Liver (tissue), 9 donors: ENCODE measurements around the gene CA9. TPM values are rescaled to one million over a fixed set of nuclear protein-coding genes. Genes with fewer than 3 reads are reported as not detected.
A peak's percentile ranks its signal among the peaks of the same experiment; 100 is the strongest.

Experiments used
- DNase-seq: peaks from one replicate; pipeline ENCODE4 v3.0.0-alpha.2; 2017; ENCODE audit warnings: low spot score
- H3K27ac ChIP-seq, 2 donors: one replicate each; pipeline ENCODE4 v1.7.0; 2013; ENCODE audit warnings: inconsistent platforms in 2 of 2, low read length in 2 of 2, control low read depth in 1 of 2, low read depth in 1 of 2, mild to moderate bottlenecking in 1 of 2
- H3K27me3 ChIP-seq, 4 donors: one replicate each; pipeline versions ENCODE4 v1.6.1 to v1.7.0; 2013; ENCODE audit warnings: low read length in 3 of 4, inconsistent platforms in 1 of 4, mild to moderate bottlenecking in 1 of 4, moderate library complexity in 1 of 4; ENCODE audit not compliant: control insufficient read depth in 4 of 4, insufficient read depth in 4 of 4
- H3K36me3 ChIP-seq, 4 donors: one replicate each; pipeline versions ENCODE4 v1.6.1 to v1.7.0; 2013; ENCODE audit warnings: low read length in 3 of 4, mild to moderate bottlenecking in 3 of 4, low read depth in 1 of 4, moderate library complexity in 1 of 4; ENCODE audit not compliant: control insufficient read depth in 4 of 4, insufficient read depth in 3 of 4
- H3K4me1 ChIP-seq, 4 donors: one replicate each; pipeline versions ENCODE4 v1.6.1 to v1.7.0; 2013; ENCODE audit warnings: low read length in 3 of 4, mild to moderate bottlenecking in 3 of 4, moderate library complexity in 1 of 4; ENCODE audit not compliant: control insufficient read depth in 4 of 4, insufficient read depth in 4 of 4
- H3K4me3 ChIP-seq, 3 donors: one replicate each; pipeline versions ENCODE4 v1.6.1 to v1.7.0; 2013; ENCODE audit warnings: low read length in 3 of 3, control low read depth in 1 of 3, low read depth in 1 of 3, mild to moderate bottlenecking in 1 of 3
- H3K9ac ChIP-seq, 2 donors: one replicate each; pipeline ENCODE4 v1.7.0; 2013; ENCODE audit warnings: low read length in 2 of 2, mild to moderate bottlenecking in 2 of 2, moderate library complexity in 2 of 2, control low read depth in 1 of 2, low read depth in 1 of 2
- H3K9me3 ChIP-seq, 4 donors: one replicate each; pipeline versions ENCODE4 v1.6.1 to v1.7.0; 2013; ENCODE audit warnings: low read length in 3 of 4; ENCODE audit not compliant: control insufficient read depth in 4 of 4
- ATF3 ChIP-seq: IDR thresholded peaks from 2 replicates; pipeline ENCODE4 v1.6.1; 2016; ENCODE audit warnings: antibody characterized with exemption
- CTCF ChIP-seq: fragments of 150-350 bp; IDR thresholded peaks from 2 replicates; pipeline ENCODE4 v1.5.1; 2017; ENCODE audit warnings: improper control_type of control experiment, low read depth, low read length; ENCODE audit not compliant: missing input control
- EGR1 ChIP-seq, 2 donors: IDR thresholded peaks; 2 replicates each; pipeline ENCODE4 v1.6.1; 2016 to 2018; ENCODE audit warnings: antibody characterized with exemption in 2 of 2, low read depth in 2 of 2
- FOXA1 ChIP-seq: IDR thresholded peaks from 2 replicates; pipeline ENCODE4 v1.6.1; 2016; ENCODE audit warnings: antibody characterized with exemption
- FOXA2 ChIP-seq: IDR thresholded peaks from 2 replicates; pipeline ENCODE4 v1.6.1; 2016; ENCODE audit warnings: antibody characterized with exemption
- GABPA ChIP-seq, 2 donors: IDR thresholded peaks in 1 of 2; conservative IDR thresholded peaks in 1 of 2; 2 replicates each; pipeline ENCODE4 v1.6.1; 2016; ENCODE audit warnings: antibody characterized with exemption in 2 of 2, mild to moderate bottlenecking in 1 of 2, moderate library complexity in 1 of 2
- HNF4A ChIP-seq, 2 donors: conservative IDR thresholded peaks; 2 replicates each; pipeline ENCODE4 v1.6.1; 2016; ENCODE audit warnings: antibody characterized with exemption in 2 of 2, mild to moderate bottlenecking in 2 of 2
- HNF4G ChIP-seq: IDR thresholded peaks from 2 replicates; pipeline ENCODE4 v1.6.1; 2016; ENCODE audit warnings: antibody characterized with exemption
- JUND ChIP-seq, 2 donors: IDR thresholded peaks; 2 replicates each; pipeline ENCODE4 v1.6.1; 2016; ENCODE audit warnings: antibody characterized with exemption in 2 of 2
- MAX ChIP-seq: IDR thresholded peaks from 2 replicates; pipeline ENCODE4 v1.6.1; 2016; ENCODE audit warnings: antibody characterized with exemption
- NR2F2 ChIP-seq: IDR thresholded peaks from 2 replicates; pipeline ENCODE4 v1.6.1; 2016; ENCODE audit warnings: antibody characterized with exemption
- RAD21 ChIP-seq, 2 donors: IDR thresholded peaks; 2 replicates each; pipeline ENCODE4 v1.6.1; 2016; ENCODE audit warnings: antibody characterized with exemption in 2 of 2, mild to moderate bottlenecking in 2 of 2
- REST ChIP-seq: IDR thresholded peaks from 2 replicates; pipeline ENCODE4 v1.6.1; 2016; ENCODE audit warnings: antibody characterized with exemption, mild to moderate bottlenecking
- RXRA ChIP-seq, 2 donors: IDR thresholded peaks; 2 replicates each; pipeline ENCODE4 v1.6.1; 2017 to 2018; ENCODE audit warnings: antibody characterized with exemption in 2 of 2, mild to moderate bottlenecking in 1 of 2
- SP1 ChIP-seq: IDR thresholded peaks from 2 replicates; pipeline ENCODE4 v1.6.1; 2018; ENCODE audit warnings: antibody characterized with exemption, mild to moderate bottlenecking
- TAF1 ChIP-seq: conservative IDR thresholded peaks from 2 replicates; pipeline ENCODE4 v1.6.1; 2016; ENCODE audit warnings: antibody characterized with exemption, mild to moderate bottlenecking
- YY1 ChIP-seq: IDR thresholded peaks from 2 replicates; pipeline ENCODE4 v1.6.1; 2016; ENCODE audit warnings: antibody characterized with exemption, mild to moderate bottlenecking
- ZBTB33 ChIP-seq: IDR thresholded peaks from 2 replicates; pipeline ENCODE4 v1.6.1; 2016; ENCODE audit warnings: antibody characterized with exemption
- WGBS: extraction: QIAGEN DNeasy Blood & Tissue Kit; methylation state at CpG from one replicate; pipeline ENCODE4 v1.1.7; 2013; 5-methylcytosine and 5-hydroxymethylcytosine counted together
- polyA plus RNA-seq, 2 donors: library from polyadenylated mRNA; stranded (reverse) in 1 of 2; unstranded in 1 of 2; fragments of 200-250 nt in 1 of 2; fragments of >200 nt in 1 of 2; fragmentation: Nextera tagmentation in 1 of 2; extraction: Ambion mirVana in 1 of 2; gene quantifications; one replicate each; pipeline versions ENCODE4 v1.2.1 to v1.2.3, GENCODE V29; 2013 to 2015
- total RNA-seq, 2 donors: library from RNA; depleted of rRNA; stranded (reverse); fragments of >200 nt; gene quantifications; one replicate each; pipeline ENCODE4 v1.2.3, GENCODE V29; 2014
- donor health status: healthy.
- donor health status: healthy.
- donor health status: healthy.
- donor health status: healthy.
- donor health status: healthy.

CA9 gene
- total and polyA plus RNA-seq, 4 donors: 0.47 to 2.2 (median 0.80) TPM

- no peak overlapping the region for H3K4me3 ChIP-seq
- no peaks in the 10 kb centered on the region for H3K9me3 ChIP-seq
- TF ChIP-seq ATF3 (no peak), EGR1 (IDR thresholded peaks at IDR 0.05; ENCODE audit: low read depth in 2 of 2) (no peak), JUND (IDR thresholded peaks at IDR 0.05) (no peak), MAX (no peak), HNF4G (no peak), FOXA2 (no peak), RXRA (IDR thresholded peaks at IDR 0.05) (no peak), GABPA (IDR thresholded peaks at IDR 0.05 in 1 of 2, conservative IDR thresholded peaks at IDR 0.05 in 1 of 2) (no peak)
- peak overlapping the region in 1 of 2 donors; percentile 99 for H3K27ac ChIP-seq
- H3K27me3 ChIP-seq: no peaks in the 10 kb centered on the region
- WGBS: 89% methylated on average over 17 of the region's 17 CpGs
- H3K36me3 ChIP-seq: no peaks in the 10 kb centered on the region
- peaks cover 2 to 18% (median 4%) of the 10 kb centered on the region in 4 donors for H3K4me1 ChIP-seq
- DNase-seq: no peak
- no peak overlapping the region for H3K9ac ChIP-seq
Observed at GRCh38 chr9:35656348-35656747, 17.4 kb upstream of the CA9 start.

GRCh38 chr9:35656831-35657545 is 16.7 kb upstream of the CA9 start:
- Histone ChIP-seq H3K9me3 (no peaks in the 10 kb centered on the region), H3K27ac (peak overlapping the region; percentile 98 to 99), H3K9ac (peak overlapping the region in 1 of 2 donors; percentile 85), H3K27me3 (no peaks in the 10 kb centered on the region), H3K36me3 (no peaks in the 10 kb centered on the region), H3K4me3 (peak overlapping the region; percentile 1 to 50 (median 37)), H3K4me1 (peaks cover 4 to 22% (median 5%) of the 10 kb centered on the region in 4 donors)
- TF ChIP-seq FOXA2: no peak
- no peak for TF ChIP-seq TAF1
- TF ChIP-seq FOXA1: no peak
- no peak for TF ChIP-seq YY1
- TF ChIP-seq RAD21 (IDR thresholded peaks at IDR 0.05): no peak
- TF ChIP-seq NR2F2: peak; percentile 7
- DNase-seq: no peak
- 39% methylated on average over 25 of the region's 25 CpGs for WGBS

- peak within 1 kb of the TSS; percentile 79 to 87 (median 79) for H3K4me3 ChIP-seq
- H3K9ac ChIP-seq: peak within 1 kb of the TSS; percentile 91 to 97
- peaks cover 2 to 24% (median 5%) of the 10 kb centered on the region in 4 donors for H3K4me1 ChIP-seq
- under 1% methylated on average over 42 of the region's 42 CpGs for WGBS
- no peaks in the 10 kb centered on the region for H3K9me3 ChIP-seq
- H3K27ac ChIP-seq: peak within 1 kb of the TSS; percentile 98 to 99
- DNase-seq: peak; percentile 91
- H3K27me3 ChIP-seq: no peaks in the 10 kb centered on the region
- no peaks in the 10 kb centered on the region for H3K36me3 ChIP-seq
- peak; percentile 17 to 89 for TF ChIP-seq JUND (IDR thresholded peaks at IDR 0.05)
- TF ChIP-seq HNF4A (conservative IDR thresholded peaks at IDR 0.05): peak; percentile 94 to 99
- TF ChIP-seq HNF4G: peak; percentile 98
- TF ChIP-seq RAD21 (IDR thresholded peaks at IDR 0.05): peak; percentile 29 to 45
- peak; percentile 49 for TF ChIP-seq CTCF
- TF ChIP-seq SP1: peak; percentile 97
- peak; percentile 56 for TF ChIP-seq FOXA2
- TF ChIP-seq REST: peak; percentile 88
- peak; percentile 7 for TF ChIP-seq NR2F2
- peak; percentile 55 to 89 for TF ChIP-seq RXRA (IDR thresholded peaks at IDR 0.05)
- TF ChIP-seq GABPA (IDR thresholded peaks at IDR 0.05 in 1 of 2, conservative IDR thresholded peaks at IDR 0.05 in 1 of 2): peak in 1 of 2 donors; percentile 82
- peak; percentile 82 for TF ChIP-seq ZBTB33
- TF ChIP-seq YY1: peak; percentile 82
- TF ChIP-seq TAF1: no peak
- peak; percentile 23 for TF ChIP-seq FOXA1
Observed at GRCh38 chr9:35657546-35658136, 16.1 kb upstream of the CA9 start, which contains the start of gene RMRP. RMRP (minus strand) TSS chr9:35658019.
